BJ (cell line): Measurements from ENCODE around the gene FPGS. TPM values are rescaled to one million over a fixed set of nuclear protein-coding genes. Genes with fewer than 3 reads are reported as not detected.

Experiments
- polyA plus RNA-seq: library from polyadenylated mRNA; depleted of rRNA; stranded (reverse); fragments of >200 nt; gene quantifications from 2 replicates; pipeline ENCODE4 v1.2.3, GENCODE V29; 2011; rRNA removed
- small RNA-seq: library from RNA; depleted of rRNA; stranded (forward); fragments of <200 nt; gene quantifications from one replicate; pipeline ENCODE3, GENCODE V24; 2012; ENCODE audit warnings: low replicate concordance, low read depth; ENCODE audit not compliant: insufficient read length

Gene FPGS
- polyA plus RNA-seq, 1 experiment, result 61.9 TPM

Small RNA genes lying within 50 kb of the gene (small RNA-seq; reads per million reads assigned to genes)
- not detected for gene RF00019
- not detected for gene RNA5SP296

Other genes with a start within 250 kb of the FPGS start
- gene STXBP1, start 190.6 kb upstream of the FPGS start, polyA plus RNA-seq, result 16.2 and 18.1 TPM in 2 replicates
- gene CFAP157, start 95.9 kb upstream of the FPGS start, polyA plus RNA-seq, result 0.11 TPM in 1 of 2 replicates, not detected in the other
- 14.6 and 21.1 TPM in 2 replicates for gene PTRH1, start 87.2 kb upstream of the FPGS start, polyA plus RNA-seq
- 0.02 and 0.07 TPM in 2 replicates for gene TTC16, start 86.8 kb upstream of the FPGS start, polyA plus RNA-seq
- 4.8 and 8.0 TPM in 2 replicates for gene TOR2A, start 67.6 kb upstream of the FPGS start, polyA plus RNA-seq
- 0.04 and 0.06 TPM in 2 replicates for gene SH2D3C, start 24.2 kb upstream of the FPGS start, polyA plus RNA-seq
- gene CDK9, start 16.8 kb upstream of the FPGS start, polyA plus RNA-seq, result 34.4 and 35.6 TPM in 2 replicates
- gene ENG, start 51.8 kb downstream of the FPGS start, polyA plus RNA-seq, result 23.3 and 44.6 TPM in 2 replicates
- 65.1 and 102 TPM in 2 replicates for gene AK1, start 74.8 kb downstream of the FPGS start, polyA plus RNA-seq
- gene ST6GALNAC6, start 96.7 kb downstream of the FPGS start, polyA plus RNA-seq, result 48.5 and 78.3 TPM in 2 replicates
- gene ST6GALNAC4, start 114.2 kb downstream of the FPGS start, polyA plus RNA-seq, result 21.4 and 35.5 TPM in 2 replicates
- gene PIP5KL1, start 127.9 kb downstream of the FPGS start, polyA plus RNA-seq, result 1.9 and 2.3 TPM in 2 replicates
- gene DPM2, start 135.0 kb downstream of the FPGS start, polyA plus RNA-seq, result 35.0 and 55.3 TPM in 2 replicates
- 7.3 and 26.6 TPM in 2 replicates for gene EEIG1, start 178.1 kb downstream of the FPGS start, polyA plus RNA-seq